Measurements from ENCODE around the gene PAGE1. TPM values are rescaled to one million over a fixed set of nuclear protein-coding genes. Genes with fewer than 3 reads are reported as not detected.

Gene PAGE1
- total RNA-seq, 1 experiment from 2014 or later, result 1.1 TPM

Other genes with a start within 250 kb of the PAGE1 start
- gene GAGE12C, start 163.8 kb downstream of the PAGE1 start, total RNA-seq (2014; rRNA removed; shearing (Covaris generic)), result not detected in 2 replicates
- not detected in 2 replicates for gene GAGE12D, start 154.3 kb downstream of the PAGE1 start, total RNA-seq (2014; rRNA removed; shearing (Covaris generic))
- not detected in 2 replicates for gene GAGE12E, start 144.7 kb downstream of the PAGE1 start, total RNA-seq (2014; rRNA removed; shearing (Covaris generic))
- gene GAGE12F, start 135.1 kb downstream of the PAGE1 start, total RNA-seq (2014; rRNA removed; shearing (Covaris generic)), result not detected in 2 replicates
- gene GAGE12G, start 125.6 kb downstream of the PAGE1 start, total RNA-seq (2014; rRNA removed; shearing (Covaris generic)), result not detected in 2 replicates
- gene GAGE12H, start 116.0 kb downstream of the PAGE1 start, total RNA-seq (2014; rRNA removed; shearing (Covaris generic)), result not detected in 2 replicates
- gene GAGE2A, start 106.5 kb downstream of the PAGE1 start, total RNA-seq (2014; rRNA removed; shearing (Covaris generic)), result not detected in 2 replicates
- not detected in 2 replicates for gene GAGE1, start 97.0 kb downstream of the PAGE1 start, total RNA-seq (2014; rRNA removed; shearing (Covaris generic))
- gene PAGE4, start 133.3 kb upstream of the PAGE1 start, total RNA-seq (2014; rRNA removed; shearing (Covaris generic)), result not detected in 2 replicates
- 1.4 and 1.6 TPM in 2 replicates for gene USP27X, start 183.5 kb upstream of the PAGE1 start, total RNA-seq (2014; rRNA removed; shearing (Covaris generic))
- gene CLCN5, start 226.6 kb upstream of the PAGE1 start, total RNA-seq (2014; rRNA removed; shearing (Covaris generic)), result 3.0 and 3.3 TPM in 2 replicates

Measured in M059J (cell line).